Erythroblast (primary cell): ENCODE data around the gene WDFY3.

Source experiments
- GATA1 ChIP-seq: IDR thresholded peaks from 2 replicates; pipeline ENCODE4 v1.6.1; 2011; ENCODE audit warnings: low read depth, mild to moderate bottlenecking, control low read depth, low read length, moderate library complexity
- POLR2A ChIP-seq: IDR thresholded peaks from 2 replicates; pipeline ENCODE4 v1.6.1; 2011; ENCODE audit warnings: mild to moderate bottlenecking, low read length

DNA sequence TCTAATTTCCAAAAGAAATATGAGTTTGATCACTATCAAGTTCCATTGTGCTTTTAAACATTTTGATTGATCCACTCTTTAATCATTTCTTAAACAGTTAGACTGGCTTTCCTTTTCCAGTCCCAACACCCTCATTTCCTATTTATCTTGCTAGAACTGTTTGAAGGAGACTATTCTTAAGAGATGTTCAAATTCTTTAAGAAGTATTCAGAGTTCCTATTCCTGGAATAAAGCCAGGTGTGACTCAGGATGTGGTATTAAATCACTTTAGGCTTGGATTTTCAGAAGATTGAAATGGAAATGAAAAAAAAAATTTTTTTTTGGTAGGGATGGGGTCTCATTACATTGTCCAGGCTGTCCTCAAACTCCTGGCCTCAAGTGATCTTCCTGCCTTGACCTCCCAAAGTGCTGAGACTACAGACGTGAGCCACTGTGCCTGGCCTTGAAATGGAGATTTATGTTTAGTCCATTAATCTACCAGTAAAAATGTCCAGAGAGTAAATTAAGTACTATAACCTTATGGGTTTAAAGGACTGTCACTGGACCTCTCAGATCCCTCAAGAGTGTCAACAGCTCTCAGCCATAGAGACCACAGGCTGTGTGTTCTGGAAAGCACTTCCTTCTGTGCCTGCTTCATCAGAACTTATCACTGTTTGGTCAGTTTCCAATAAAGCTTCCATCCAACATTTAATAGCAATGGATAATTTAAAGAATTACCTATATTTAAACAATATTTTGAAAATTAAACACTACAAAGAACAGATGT lies 292.8 kb downstream of the WDFY3 start:
- TF ChIP-seq POLR2A (no peak), GATA1 (no peak)
